ENCODE results near the gene SRCAP.

SRCAP gene

GRCh38 chr16:30760577-30761426 lies 61.8 kb downstream of the SRCAP start:
- no peak for DNase-seq

GRCh38 chr16:30761427-30761927 lies 62.5 kb downstream of the SRCAP start:
- peak; percentile 44 for DNase-seq

GRCh38 chr16:30761928-30762902 lies 63.2 kb downstream of the SRCAP start, which contains the start of the genes CFAP119 and RNF40:
Gene CFAP119 (minus strand): TSS chr16:30762062. CDS start chr16:30761748, 314 bp downstream.
Gene RNF40 (plus strand): TSS chr16:30762322. CDS start chr16:30762546, 224 bp downstream.
- DNase-seq = peak; percentile 92

GRCh38 chr16:30762991-30763725 lies 64.2 kb downstream of the SRCAP start:
- DNase-seq = no peak

GRCh38 chr16:30764086-30764485 lies 65.1 kb downstream of the SRCAP start:
- no peak for DNase-seq

- no peak for DNase-seq
Measured at GRCh38 chr16:30764816-30765465, 66.0 kb downstream of the SRCAP start.

- DNase-seq = no peak
Measured at GRCh38 chr16:30766206-30766932, 67.4 kb downstream of the SRCAP start.

- no peak for DNase-seq
Measured at GRCh38 chr16:30766933-30767284, 67.9 kb downstream of the SRCAP start.

- DNase-seq = peak; percentile 7
Measured at GRCh38 chr16:30767767-30768465, 68.9 kb downstream of the SRCAP start.

- no peak for DNase-seq
Measured at GRCh38 chr16:30768583-30769181, 69.7 kb downstream of the SRCAP start.

GRCh38 chr16:30769379-30770089 lies 70.6 kb downstream of the SRCAP start:
- DNase-seq = no peak

GRCh38 chr16:30771726-30772125 lies 72.8 kb downstream of the SRCAP start:
- no peak for DNase-seq

GRCh38 chr16:30773826-30774225 lies 74.9 kb downstream of the SRCAP start:
- DNase-seq = no peak

GRCh38 chr16:30774367-30775130 lies 75.6 kb downstream of the SRCAP start:
- DNase-seq = no peak

- no peak for DNase-seq
Measured at GRCh38 chr16:30775131-30775391, 76.1 kb downstream of the SRCAP start.

GRCh38 chr16:30775392-30776188 lies 76.6 kb downstream of the SRCAP start:
- peak; percentile 64 for DNase-seq

- no peak for DNase-seq
Measured at GRCh38 chr16:30777591-30778297, 78.8 kb downstream of the SRCAP start.

All from CD4-positive, alpha-beta T cell treated with Interleukin-6 for 4 hours (primary cell).